HG03103 (cell line): ENCODE results near the gene RERE.

Experiments
- ATAC-seq: cut with Tn5 transposase; IDR thresholded peaks from one replicate; pipeline ENCODE4 v1.9.1; 2021; ENCODE audit warnings: low read depth; ENCODE audit not compliant: unreplicated experiment

The RERE gene

GRCh38 chr1:8817412-8818324, at the start of gene RERE:
TSS of gene RERE (minus strand) at chr1:8817640.
- peak; percentile 81 for ATAC-seq

GRCh38 chr1:8866792-8867415, 49.5 kb upstream of the RERE start:
- no peak for ATAC-seq

GRCh38 chr1:8866173-8866791, 48.8 kb upstream of the RERE start:
- ATAC-seq: no peak

- no peak for ATAC-seq
These were observed 47.4 kb upstream of the RERE start for GRCh38 chr1:8864713-8865344.

DNA sequence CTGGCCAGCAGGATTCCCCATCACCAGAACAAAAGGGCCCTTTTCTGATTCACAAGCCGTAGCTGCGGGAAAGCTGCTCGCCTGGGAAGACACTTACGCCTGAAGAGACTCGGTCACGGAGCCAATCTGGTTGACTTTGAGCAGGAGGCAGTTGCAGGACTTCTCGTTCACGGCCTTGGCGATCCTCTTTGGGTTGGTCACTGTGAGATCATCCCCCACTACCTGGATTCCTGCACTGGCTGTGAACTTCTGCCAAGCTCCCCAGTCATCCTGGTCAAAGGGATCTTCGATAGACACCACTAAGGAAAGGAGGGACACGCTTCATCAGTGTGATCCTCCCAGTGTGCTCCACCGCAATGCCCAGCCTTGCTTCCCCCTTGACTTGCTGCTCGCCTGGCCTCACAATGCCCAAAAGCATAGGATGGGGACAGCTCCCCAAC, 46.4 kb upstream of the RERE start:
- no peak for ATAC-seq

DNA sequence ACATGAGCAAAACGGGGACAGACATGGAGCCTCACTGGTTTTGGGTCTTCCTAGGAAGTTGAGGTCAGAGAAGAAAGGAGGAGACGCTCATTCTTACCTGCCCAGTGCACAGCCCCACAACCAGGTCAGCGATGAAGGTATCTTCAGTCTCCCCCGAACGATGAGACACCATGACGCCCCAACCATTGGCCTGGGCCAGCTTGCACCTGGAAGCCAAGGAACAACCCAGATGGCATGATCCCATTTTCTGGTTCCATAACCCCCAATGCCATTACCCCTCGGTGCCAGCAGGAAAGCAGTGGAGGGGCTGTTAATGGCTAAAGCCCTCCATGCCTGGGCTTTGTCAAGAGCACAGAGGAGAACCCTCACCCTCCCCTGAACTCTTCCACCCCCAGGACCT, 45.7 kb upstream of the RERE start:
- no peak for ATAC-seq

DNA sequence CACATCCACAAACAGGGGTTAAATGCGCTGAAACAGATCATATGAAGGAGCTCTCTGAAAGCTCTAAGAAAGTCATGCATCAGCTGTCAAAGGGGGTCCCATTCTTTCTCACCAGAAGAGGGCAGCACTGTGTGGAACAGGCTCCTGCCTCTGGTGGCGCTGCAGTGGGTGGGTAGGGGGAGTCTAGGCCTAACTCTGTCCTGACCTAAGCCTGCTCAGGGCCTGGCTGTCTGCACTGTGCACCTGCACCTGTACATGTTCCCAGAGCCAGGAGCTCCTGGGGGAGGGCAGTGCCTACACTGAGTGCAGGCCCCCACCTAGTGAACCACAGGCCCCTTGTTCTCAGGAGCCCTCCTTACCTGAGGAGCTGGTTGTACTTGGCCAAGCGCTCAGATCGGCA, 45.1 kb upstream of the RERE start:
- no peak for ATAC-seq

DNA sequence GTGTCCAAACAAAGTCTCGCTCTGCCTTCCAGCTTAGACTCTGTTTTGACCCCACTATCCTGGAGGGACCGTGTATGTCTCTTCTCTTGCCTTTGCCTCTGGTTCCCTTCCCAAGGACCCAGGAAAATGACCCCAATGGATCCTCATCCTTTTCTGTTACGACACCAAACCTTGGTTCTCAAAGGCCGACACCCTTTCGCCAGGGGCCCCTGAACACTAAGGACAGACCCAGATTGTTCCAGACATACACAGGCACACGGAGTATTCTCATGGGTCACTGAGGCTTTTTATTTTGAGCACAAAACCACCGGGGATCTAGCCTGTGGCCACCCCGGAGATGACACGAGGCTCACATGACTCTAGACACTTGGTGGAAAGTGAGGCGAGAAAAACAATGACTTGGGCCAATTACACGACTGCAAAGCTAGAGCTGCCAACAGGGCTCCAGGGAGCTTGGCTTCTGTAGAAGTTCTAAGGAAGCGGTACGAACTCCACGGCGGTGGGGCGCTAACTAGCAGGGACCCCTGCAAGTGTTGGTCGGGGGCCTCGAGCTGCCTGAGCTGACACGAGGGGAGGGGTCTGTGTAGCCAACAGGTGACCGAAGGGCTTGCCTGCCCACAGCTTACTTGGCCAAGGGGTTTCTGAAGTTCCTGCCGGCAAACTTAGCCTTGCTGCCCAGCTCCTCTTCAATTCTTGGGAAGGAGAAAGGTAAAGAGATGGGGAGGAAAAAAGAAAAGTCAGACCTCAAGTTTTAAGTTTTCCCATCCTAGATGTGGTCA, 43.5 kb upstream of the RERE start:
- ATAC-seq: no peak

DNA sequence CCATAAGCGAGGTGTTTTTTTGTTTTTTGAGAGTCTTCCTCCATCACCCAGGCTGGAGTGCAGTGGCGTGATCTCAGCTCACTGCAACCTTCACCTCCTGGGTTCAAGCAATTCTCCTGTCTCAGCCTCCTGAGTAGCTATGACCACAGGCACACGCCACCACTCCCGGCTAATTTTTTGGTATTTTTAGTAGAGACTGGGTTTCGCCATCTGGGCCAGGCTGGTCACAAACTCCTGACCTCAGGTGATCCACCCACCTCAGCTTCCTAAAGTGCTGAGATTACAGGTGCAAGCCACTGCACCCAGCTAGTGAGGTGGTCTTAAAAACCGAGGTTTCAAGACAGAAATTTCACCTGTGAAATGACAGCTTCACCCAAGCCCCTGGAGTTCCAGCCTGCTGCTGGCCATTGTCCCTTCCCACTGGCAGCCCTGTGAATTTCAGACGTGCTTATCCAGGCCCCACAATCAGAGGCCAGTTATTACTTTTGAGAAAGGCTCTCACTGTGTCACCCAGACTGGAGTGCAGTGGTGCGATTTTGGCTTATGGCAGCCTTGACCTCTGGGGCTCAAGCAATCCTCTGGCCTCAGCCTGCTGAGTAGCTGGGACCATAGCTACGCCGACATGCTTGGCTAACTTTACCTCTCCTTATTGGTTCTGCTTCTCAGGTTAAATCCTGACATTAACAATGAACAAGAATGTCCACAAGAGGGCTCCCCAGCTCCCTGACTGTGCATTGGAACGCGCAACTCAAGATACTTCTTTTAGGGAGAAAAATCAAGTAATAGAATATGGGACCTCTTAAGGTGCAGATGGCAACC, 41.7 kb upstream of the RERE start:
- ATAC-seq: no peak

DNA sequence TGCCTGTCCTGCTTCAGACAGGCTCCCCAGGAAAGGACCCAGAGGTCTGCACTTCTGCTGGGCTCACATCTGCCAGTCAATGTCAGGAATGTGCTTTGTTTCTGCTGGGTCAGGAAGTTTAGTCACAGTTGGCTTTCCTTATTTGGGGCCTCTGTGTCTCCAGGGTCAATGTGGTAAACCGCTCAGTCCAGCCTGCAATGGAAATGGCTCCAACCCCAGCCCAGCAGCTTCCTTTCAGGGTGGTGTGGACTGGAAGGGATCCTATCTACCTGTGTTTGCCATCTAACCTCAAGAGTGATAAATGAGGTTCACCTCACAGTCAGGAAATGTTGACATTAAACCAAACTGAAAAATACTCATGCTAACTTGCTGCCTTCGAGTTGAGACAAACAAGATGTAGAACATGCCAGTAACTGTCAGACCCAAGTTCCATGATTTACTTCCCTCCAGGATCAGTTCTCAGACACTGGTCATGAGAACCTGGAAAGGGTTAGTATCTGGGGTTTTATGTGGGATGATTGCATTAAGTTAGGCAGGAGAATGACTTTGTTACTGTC, 40.8 kb upstream of the RERE start:
- ATAC-seq: no peak

DNA sequence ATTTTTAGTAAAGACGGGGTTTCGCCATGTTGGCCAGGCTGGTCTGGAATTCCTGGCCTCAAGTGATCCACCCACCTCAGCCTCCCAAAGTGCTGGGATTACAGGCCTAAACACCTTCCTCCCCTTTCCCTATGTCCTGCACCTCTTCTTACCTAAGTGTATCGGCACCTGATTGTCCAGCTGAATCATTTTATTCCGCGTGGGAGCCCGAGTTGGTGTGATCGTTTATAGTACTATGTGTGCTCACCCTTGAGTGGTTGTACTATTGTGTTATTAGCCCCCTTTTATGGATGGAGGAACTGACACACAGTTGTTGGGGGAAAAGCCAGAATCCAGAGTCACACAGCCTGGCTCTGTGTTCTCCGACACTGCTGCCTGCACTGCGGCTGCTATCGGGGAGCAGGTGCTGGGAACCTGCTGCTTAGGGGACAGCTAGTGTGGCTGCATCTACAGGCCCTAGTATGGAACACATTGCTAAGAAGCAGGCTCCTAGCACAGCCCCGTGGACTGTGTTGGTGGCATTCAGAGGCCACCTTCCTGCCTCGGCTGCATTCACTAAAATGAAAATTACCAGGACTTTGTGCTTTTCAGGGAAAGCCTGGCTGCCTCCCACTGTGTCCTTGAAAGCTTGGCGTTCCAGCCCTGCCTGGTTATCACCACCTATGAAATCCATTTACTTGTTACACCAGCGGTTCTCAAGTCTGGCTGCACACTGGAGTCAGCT, 39.4 kb upstream of the RERE start:
- no peak for ATAC-seq

GRCh38 chr1:8854240-8854639, 36.8 kb upstream of the RERE start:
- ATAC-seq: no peak

DNA sequence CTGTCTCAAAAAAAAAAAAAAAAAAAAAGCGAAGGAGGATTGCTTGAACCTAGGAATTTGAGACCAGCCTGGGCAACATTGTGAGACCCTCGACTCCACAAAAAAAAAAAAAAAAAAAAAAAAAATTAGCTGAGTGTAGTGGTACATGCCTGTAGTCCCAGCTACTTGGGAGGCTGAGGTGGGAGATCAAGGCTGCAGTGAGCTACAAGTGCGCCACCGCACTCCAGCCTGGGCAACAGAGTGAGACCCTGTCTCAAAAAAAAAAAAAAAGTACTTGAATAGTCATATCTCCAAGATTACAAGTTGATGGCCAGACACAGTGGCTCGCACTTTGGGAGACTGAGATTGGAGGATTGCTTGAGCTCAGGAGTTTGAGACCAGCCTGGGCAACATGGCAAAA, 33.6 kb upstream of the RERE start:
- ATAC-seq: no peak

DNA sequence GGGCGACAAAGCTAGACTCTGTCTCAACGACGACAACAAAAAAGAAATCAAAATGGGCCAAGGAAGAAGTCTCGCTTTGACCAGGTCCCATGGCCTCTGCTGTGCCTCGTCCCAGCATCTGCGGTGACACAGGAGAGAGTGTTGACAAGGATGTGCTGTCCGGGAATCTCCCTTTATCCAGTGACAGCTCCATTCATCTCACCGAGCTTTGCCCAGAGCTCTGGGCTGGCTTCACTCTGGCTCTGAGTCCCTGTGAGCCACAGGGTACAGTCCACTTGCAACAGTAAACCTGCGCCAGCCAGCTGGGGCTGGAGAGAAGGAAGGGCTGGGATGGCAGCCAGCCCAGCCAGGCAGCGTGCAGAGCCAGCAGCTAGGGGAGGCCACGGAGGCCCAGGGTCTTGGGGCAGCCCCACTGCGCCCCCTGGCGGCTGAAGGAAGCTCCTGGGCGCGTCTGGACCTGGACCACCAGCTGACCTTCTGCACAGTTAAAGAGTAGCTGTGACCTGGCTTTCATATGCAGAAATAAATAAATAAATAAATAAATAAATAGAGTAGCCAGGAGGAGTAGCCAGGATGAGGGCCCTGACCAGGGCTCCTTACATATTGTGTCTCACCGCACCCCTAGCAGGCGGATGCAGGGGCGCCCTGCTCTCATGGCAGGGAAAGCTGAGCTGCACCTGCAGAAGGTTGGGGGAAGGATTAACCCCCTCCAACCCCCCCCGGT, 31.4 kb upstream of the RERE start:
- ATAC-seq: no peak

GRCh38 chr1:8847990-8848389, 30.6 kb upstream of the RERE start:
- no peak for ATAC-seq

DNA sequence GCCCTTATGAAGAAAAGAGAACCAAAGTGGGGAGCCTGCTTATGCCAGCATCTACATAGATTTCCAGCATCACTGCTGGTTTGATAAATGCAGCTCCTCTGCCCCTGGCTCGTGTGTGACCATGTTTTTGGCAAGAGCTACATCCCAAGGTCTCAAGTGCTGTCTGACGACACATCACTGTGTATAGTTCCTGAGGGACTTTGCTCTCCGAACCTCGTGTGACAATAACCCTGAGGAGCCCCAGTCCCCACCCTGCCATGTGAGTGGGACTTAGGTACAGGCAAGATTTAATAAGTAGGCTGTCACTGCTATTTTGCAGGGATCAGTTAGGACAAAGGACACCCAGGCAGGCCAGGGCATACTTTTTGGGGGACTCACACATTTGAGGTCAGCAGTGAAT, 28.8 kb upstream of the RERE start:
- ATAC-seq: no peak

DNA sequence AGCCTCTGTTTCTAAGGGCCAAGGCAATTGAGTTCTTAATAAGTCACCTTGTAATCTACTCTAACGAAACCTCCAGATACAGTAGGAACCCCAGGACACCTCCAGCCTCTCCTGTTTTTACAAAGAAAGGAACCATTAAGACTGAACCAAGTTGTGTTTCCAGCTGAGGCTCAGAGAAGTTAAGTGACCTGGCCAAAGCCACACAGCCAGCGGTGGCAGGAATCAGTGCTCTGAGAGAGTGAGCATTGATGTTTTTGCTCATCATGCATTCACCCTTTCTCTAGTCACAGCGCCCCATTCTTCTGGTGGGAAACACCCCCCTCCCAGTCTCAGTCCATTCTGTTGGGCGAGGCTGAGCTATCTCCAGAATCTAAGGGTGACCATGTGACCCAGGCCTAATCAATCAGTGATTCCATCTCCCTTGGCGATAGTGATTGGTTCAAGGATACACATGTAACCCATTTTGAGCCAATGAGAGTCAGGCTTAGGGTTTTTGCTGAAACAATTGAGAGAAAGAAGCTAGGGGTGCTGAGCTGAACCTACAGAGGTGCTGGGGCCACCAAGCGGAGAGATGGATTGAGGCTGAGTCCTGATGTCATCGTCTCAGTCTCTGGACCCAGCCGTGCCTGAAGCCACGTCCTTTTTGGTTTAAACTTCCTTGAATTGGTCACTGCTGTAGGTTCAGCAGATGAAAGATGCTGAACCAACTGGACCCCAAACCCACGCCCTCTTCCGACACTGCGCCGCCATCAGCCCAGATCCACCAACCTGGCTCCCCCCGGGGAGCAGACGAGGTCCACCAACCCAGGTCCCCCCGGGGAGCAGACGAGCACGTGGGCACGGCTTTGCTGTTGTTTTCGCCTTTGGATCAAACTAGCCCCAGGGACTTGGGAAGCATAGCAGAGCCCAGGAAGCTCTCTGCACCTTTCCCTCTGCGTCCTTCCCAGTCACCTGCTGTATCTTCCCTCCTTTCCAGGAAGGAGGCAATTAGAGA, 28.0 kb upstream of the RERE start:
- ATAC-seq: no peak
